Measurements from ENCODE around the gene ERBB4.

DNA sequence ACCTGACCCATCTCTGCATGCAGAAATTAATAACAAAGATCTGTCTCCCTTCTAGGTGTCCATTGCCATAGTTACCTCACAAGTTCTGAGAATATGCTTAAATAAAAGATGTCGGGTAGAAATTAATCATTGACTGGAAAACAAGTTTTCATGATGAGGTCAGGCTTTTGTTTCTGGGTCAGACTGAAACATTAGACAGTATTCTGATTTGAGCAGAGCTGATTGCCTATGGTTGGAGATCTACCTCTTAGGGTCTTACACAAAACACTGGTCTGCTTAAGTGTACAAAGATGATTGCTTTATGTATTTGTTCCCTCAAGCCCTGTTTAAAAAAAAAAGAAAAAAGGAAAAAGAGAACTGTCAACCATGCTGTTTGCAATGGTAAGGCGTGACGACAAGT lies 1025.8 kb downstream of the ERBB4 start:
- TF ChIP-seq POLR2A (IDR thresholded peaks at IDR 0.05): no peak
- TF ChIP-seq CTCF (IDR thresholded peaks at IDR 0.05): no peak

Data from ovary (tissue), 3 donors.